Upper lobe of left lung (tissue), 4 donors: ENCODE data around the gene OTUD4.
"Not testable (repeated sequence)": the region's sequence is repeated elsewhere in the genome, so short reads cannot be mapped to it uniquely, and the experiment has no call there.

ENCODE experiments used
- POLR2AphosphoS5 ChIP-seq, 2 donors: sonication (generic); formaldehyde crosslinking; IDR thresholded peaks; one replicate each; pipeline ENCODE4 v1.5.1; 2017; ENCODE audit warnings: antibody characterized with exemption in 2 of 2
- TF ChIP-seq, protein P1 (sequence below), 6 experiments: fragments of 450-650 bp in 4 of 6; fragments of 200-600 bp in 2 of 6; sonication (generic) in 2 of 6; IDR thresholded peaks; one replicate each; pipeline ENCODE4 v1.5.1; 2016 to 2019; ENCODE audit warnings: antibody characterized with exemption in 6 of 6

DNA sequence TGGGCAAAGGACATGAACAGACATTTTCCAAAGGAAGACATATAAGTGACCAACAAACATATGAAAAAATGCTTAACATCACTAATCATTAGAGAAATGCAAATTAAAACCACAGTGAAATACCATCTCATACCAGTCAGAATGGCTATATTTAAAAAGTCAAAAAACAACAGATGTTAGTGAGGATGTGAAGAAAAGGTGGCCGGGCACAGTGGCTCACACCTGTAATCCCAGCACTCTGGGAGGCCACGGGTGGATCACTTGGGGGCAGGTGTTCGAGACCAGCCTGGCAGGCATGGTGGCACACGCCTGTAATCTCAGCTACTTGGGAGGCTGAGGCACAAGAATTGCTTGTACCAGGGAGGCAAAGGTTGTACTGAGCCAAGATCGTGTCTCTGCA lies 41.1 kb upstream of the OTUD4 start:
- TF ChIP-seq, protein P1, sequence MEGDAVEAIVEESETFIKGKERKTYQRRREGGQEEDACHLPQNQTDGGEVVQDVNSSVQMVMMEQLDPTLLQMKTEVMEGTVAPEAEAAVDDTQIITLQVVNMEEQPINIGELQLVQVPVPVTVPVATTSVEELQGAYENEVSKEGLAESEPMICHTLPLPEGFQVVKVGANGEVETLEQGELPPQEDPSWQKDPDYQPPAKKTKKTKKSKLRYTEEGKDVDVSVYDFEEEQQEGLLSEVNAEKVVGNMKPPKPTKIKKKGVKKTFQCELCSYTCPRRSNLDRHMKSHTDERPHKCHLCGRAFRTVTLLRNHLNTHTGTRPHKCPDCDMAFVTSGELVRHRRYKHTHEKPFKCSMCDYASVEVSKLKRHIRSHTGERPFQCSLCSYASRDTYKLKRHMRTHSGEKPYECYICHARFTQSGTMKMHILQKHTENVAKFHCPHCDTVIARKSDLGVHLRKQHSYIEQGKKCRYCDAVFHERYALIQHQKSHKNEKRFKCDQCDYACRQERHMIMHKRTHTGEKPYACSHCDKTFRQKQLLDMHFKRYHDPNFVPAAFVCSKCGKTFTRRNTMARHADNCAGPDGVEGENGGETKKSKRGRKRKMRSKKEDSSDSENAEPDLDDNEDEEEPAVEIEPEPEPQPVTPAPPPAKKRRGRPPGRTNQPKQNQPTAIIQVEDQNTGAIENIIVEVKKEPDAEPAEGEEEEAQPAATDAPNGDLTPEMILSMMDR (IDR thresholded peaks at IDR 0.05), result not testable (repeated sequence)
- not testable (repeated sequence) for TF ChIP-seq POLR2AphosphoS5 (IDR thresholded peaks at IDR 0.05)
